PFSK-1 (cell line): ENCODE measurements around the gene CRKL.

Experiments used
- FOXP2 ChIP-seq: optimal IDR thresholded peaks from 2 replicates; pipeline ENCODE3; 2011; ENCODE audit warnings: borderline replicate concordance, control low read depth, inconsistent platforms; ENCODE audit not compliant: insufficient read depth; ENCODE audit errors: extremely low read length, extremely low read depth
- POLR2AphosphoS5 ChIP-seq: IDR thresholded peaks from 2 replicates; pipeline ENCODE4 v1.6.1; 2012; ENCODE audit warnings: low read depth, mild to moderate bottlenecking, control low read depth, low read length, moderate library complexity
- REST ChIP-seq, 2 experiments: IDR thresholded peaks; 2 replicates each; pipeline versions ENCODE4 v1.6.1 to v1.8.0; 2011 to 2012; ENCODE audit warnings: low read depth in 2 of 2, low read length in 2 of 2, control low read depth in 1 of 2, inconsistent platforms in 1 of 2, mild to moderate bottlenecking in 1 of 2, moderate library complexity in 1 of 2; ENCODE audit not compliant: insufficient read depth in 1 of 2
- SIN3A ChIP-seq: IDR thresholded peaks from 2 replicates; pipeline ENCODE4 v1.6.1; 2012; ENCODE audit warnings: mild to moderate bottlenecking, low read length, moderate library complexity, borderline replicate concordance; ENCODE audit not compliant: insufficient read depth
- TAF1 ChIP-seq: IDR thresholded peaks from 2 replicates; pipeline ENCODE4 v1.6.1; 2012; ENCODE audit warnings: low read length, control low read depth, borderline replicate concordance; ENCODE audit not compliant: insufficient read depth

The CRKL gene

DNA sequence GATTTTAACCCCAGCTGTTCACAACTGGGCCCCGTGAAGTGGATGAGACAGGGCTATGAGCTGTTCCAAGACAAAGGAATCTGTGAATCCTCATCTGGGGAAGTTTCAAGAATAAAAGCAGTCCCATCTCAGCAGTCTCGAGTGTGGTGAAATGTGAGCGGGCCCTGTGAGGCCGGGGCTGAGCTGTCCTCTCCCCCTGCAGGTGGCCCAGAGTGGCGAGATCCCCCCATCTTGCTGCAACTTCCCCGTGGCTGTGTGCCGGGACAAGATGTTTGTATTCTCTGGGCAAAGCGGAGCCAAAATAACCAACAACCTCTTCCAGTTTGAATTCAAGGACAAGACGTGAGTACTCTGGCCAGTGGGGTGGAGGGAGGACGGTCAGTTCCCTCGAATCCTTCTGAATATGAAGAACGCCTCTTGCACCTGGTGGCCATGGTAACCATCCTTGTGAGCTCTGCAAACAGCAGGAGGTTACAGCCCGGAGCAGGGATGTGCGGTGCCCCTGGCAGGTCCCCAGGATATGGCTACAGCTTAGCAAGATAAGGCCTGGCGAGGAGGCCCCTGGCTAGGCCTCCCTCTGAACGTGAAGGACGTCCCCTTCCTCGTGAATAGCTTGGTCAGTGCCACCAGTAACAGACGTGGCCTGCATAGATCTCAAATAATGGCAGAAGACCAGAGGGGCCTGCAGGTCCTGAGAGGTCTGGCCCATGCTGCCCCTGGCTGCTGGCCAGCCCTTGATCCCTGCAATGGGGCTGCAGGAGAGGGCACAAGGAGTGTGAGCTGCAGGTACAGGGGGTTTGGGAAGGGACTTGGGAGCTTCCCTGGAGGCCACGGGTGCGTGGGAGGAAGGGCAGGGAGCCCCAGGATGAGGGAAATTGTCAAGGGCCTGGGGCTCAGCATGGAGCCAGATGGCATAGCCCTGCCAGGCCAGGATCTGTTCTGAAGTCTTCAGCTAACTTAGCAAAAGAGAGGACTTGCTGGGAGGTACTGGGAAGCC lies 73.3 kb downstream of the CRKL start:
- TF ChIP-seq SIN3A = no peak
- TF ChIP-seq REST (IDR thresholded peaks at IDR 0.05; ENCODE audit: insufficient read depth in 1 of 2, low read depth in 2 of 2, low read length in 2 of 2) = no peak
- TF ChIP-seq POLR2AphosphoS5 = no peak
- TF ChIP-seq FOXP2 = no peak
- no peak for TF ChIP-seq TAF1

DNA sequence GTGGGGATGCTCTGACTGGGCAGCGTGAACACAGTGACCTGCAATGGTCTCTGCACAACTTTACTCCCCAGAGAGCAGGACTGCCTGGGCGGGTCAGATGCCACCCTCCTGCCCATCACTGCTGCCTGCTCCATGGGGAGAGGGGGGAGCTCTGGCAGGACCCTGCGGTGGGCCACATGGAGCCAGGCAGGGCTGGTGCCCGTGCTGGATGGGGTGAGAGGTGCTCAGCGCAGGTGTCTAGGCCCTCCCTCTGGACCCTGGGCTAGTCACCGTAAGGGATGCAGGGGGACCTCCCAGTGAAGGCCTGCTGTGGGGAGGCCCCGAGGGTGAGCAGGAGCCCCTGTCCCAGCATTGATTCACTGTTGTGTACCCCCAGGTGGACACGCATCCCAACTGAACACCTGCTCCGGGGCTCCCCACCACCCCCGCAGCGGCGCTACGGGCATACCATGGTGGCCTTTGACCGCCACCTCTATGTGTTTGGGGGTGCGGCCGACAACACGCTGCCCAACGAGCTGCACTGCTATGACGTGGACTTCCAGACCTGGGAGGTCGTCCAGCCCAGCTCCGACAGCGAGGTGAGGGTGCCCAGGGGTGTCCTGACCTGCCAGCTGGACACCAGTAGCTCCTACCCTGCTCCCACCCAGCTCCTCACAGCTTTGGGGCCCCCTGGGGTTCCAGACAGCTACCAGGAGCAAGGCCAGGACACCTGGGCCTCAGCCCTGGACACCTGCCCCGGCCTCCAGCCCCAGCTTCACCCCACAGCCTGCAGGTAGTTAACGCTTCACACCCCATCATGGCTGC lies 74.2 kb downstream of the CRKL start:
- TF ChIP-seq POLR2AphosphoS5 (no peak), FOXP2 (no peak), SIN3A (no peak), TAF1 (no peak), REST (IDR thresholded peaks at IDR 0.05; ENCODE audit: insufficient read depth in 1 of 2, low read depth in 2 of 2, low read length in 2 of 2) (no peak)

- TF ChIP-seq FOXP2 = no peak
- TF ChIP-seq TAF1 = no peak
- TF ChIP-seq SIN3A = no peak
- no peak for TF ChIP-seq REST (IDR thresholded peaks at IDR 0.05; ENCODE audit: insufficient read depth in 1 of 2, low read depth in 2 of 2, low read length in 2 of 2)
- no peak for TF ChIP-seq POLR2AphosphoS5
Observed at GRCh38 chr22:20992056-20992442, 74.8 kb downstream of the CRKL start.

DNA sequence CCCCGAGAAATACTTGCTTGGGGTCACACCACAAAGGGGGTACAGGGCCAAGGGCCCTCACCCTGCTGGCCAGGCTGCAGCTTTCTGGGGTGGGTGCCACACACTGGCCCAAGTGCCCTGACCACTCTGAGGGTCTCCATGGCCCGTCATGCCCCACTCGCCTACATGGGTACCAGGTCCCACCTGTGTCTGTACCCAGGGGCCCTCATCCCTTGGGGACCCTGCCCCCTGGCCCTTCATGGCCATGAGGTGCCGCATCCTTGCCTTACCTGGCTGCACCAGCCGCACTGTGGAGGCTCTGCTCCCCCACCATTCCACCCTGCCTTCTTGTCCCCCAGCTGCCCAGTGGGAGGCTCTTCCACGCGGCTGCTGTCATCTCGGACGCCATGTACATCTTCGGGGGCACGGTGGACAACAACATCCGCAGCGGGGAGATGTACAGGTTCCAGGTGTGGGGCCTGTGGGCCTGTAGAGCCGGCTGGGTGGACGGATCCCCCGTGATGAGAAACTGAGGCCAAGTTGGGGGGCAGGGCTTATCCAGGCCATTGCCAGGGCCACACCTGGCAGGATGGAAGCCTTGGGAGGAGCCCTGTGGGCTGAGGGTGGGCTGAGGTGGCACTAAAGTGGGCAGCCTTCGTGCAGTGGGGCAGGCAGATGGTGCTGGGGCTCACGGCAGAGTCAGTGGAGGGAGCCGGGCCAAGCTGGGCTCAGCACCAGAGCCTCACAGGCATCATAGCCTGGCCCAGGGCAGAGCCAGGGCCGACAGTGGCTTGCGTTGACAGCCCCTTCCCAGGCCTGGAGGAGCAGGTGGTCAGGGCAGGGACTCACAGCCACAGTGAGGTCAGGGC lies 75.5 kb downstream of the CRKL start:
- no peak for TF ChIP-seq TAF1
- TF ChIP-seq POLR2AphosphoS5 = no peak
- no peak for TF ChIP-seq SIN3A
- TF ChIP-seq REST (IDR thresholded peaks at IDR 0.05; ENCODE audit: insufficient read depth in 1 of 2, low read depth in 2 of 2, low read length in 2 of 2) = no peak
- no peak for TF ChIP-seq FOXP2
